Measurements from ENCODE around the gene TRIM17.

The TRIM17 gene

DNA sequence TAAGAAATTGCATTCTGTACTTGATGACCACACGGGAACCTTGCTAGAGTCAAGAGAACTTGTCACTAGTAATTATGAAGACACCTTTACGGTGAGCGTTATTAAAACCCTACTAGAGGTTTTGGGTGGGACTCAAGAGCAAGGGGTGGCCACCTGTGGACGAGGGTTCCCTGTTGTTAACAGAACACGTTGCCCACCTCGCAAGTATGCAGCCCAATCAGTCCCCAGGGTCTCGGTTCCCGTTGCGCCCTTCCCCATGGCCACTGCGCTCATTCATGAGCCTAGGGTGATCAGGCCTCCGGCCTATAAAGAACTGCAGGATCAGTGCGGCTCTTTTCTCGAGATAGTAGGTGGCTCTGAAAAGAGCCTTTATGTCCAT is 40.3 kb upstream of the TRIM17 start:
- no peak for TF ChIP-seq CTCF (IDR thresholded peaks at IDR 0.05; ENCODE audit: low read depth, low read length)

DNA sequence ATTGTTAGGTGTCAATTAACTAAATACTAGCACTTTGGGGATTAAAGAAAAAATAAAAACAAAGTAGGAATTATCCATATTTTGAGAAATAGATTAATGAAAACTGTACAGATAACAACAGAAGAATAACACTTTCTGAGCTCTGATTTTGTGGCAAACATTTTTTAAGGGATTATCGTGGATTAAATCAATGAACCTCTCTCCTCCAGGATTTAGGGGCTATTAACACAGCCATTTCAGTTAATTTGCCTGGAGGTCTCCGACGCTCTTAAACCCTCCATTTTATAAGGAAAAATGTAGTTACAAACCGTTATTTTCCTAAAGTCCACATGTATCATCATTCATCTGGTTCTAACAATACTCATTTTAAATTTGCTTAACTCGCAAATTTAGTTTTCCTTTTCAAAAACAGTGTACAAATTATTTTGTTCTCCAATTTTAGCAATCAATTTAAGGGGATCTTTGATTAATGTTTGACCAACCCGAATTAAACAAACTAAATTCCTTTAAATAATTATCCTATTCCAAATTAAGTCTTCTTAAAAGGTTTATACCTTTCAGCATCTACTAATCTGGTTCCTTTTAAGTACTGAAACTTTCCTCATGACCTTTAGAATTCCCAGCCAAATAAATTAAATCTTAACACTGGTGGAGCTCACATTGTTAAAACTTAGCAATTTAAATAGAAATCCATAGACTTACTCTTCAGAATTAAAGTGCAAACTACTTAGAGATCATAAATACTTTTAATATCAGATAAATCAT is 39.8 kb upstream of the TRIM17 start:
- Histone ChIP-seq H3K4me3 (ENCODE audit: low read depth, low read length) (peak overlapping the region; percentile 78), H3K9me3 (ENCODE audit: severe bottlenecking) (no peaks in the 10 kb centered on the region), H3K27ac (peak overlapping the region; percentile 93), H3K36me3 (no peaks in the 10 kb centered on the region), H3K27me3 (ENCODE audit: insufficient read depth, low read depth, severe bottlenecking) (no peaks in the 10 kb centered on the region)
- no peak for TF ChIP-seq CTCF (IDR thresholded peaks at IDR 0.05; ENCODE audit: low read depth, low read length)
- no peak for DNase-seq

More for the DNA sequence above, 40.3 kb upstream of the TRIM17 start:
- H3K27me3 ChIP-seq (ENCODE audit: insufficient read depth, low read depth, severe bottlenecking), result no peaks in the 10 kb centered on the region
- H3K4me3 ChIP-seq (ENCODE audit: low read depth, low read length), result peak overlapping the region; percentile 78
- H3K27ac ChIP-seq, result peak overlapping the region; percentile 93
- no peaks in the 10 kb centered on the region for H3K9me3 ChIP-seq (ENCODE audit: severe bottlenecking)
- no peak for DNase-seq
- no peaks in the 10 kb centered on the region for H3K36me3 ChIP-seq

GRCh38 chr1:228455715-228456114 is 39.1 kb upstream of the TRIM17 start:
- no peak for DNase-seq
- Histone ChIP-seq H3K9me3 (ENCODE audit: severe bottlenecking) (no peaks in the 10 kb centered on the region), H3K36me3 (no peaks in the 10 kb centered on the region), H3K27me3 (ENCODE audit: insufficient read depth, low read depth, severe bottlenecking) (no peaks in the 10 kb centered on the region), H3K27ac (no peak overlapping the region), H3K4me3 (ENCODE audit: low read depth, low read length) (no peak overlapping the region)
- TF ChIP-seq CTCF (IDR thresholded peaks at IDR 0.05; ENCODE audit: low read depth, low read length), result no peak

DNA sequence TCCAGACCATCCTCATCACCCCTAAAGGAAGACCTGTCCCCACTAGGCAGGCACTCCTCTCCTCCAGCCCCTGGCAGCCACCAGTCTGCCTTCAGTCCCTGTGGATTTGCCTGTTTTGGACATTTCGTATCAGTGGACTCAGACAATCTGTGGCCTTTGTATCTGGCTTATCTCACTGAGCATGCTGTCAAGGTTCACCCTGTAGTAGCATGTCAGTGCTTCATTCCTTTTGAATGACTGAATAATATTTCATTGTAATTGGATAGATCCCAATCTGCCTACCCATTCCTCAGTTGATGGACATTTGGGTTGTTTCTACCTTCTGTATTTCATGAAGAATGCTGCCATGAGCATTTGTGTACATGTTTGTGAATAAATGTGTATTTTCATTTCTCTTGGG is 37.6 kb upstream of the TRIM17 start:
- no peak for TF ChIP-seq CTCF (IDR thresholded peaks at IDR 0.05; ENCODE audit: low read depth, low read length)
- Histone ChIP-seq H3K27ac (no peak overlapping the region), H3K36me3 (no peaks in the 10 kb centered on the region), H3K27me3 (ENCODE audit: insufficient read depth, low read depth, severe bottlenecking) (no peaks in the 10 kb centered on the region), H3K9me3 (ENCODE audit: severe bottlenecking) (no peaks in the 10 kb centered on the region), H3K4me3 (ENCODE audit: low read depth, low read length) (no peak overlapping the region)
- DNase-seq, result no peak

DNA sequence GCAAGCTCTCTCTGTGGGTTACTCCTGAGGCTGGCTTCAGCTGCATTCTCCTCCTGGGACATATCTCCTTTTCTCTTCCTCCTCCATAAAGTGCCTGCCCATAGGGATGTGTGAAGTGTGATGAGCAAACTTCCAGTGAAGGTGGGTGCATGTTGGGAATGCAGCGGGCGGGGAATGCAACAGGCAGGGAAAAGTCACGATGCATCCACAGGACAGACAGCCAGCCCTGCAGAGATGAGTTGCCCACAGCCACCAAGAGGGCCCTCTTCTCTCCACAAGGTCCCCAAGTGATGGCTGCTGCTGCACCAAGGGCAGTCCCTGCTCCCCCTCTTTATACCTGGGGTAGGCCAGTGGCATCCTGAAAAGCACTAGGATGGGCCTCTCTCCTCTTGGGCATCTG is 37.0 kb upstream of the TRIM17 start:
- TF ChIP-seq CTCF (IDR thresholded peaks at IDR 0.05; ENCODE audit: low read depth, low read length), result no peak
- no peaks in the 10 kb centered on the region for H3K9me3 ChIP-seq (ENCODE audit: severe bottlenecking)
- no peaks in the 10 kb centered on the region for H3K27me3 ChIP-seq (ENCODE audit: insufficient read depth, low read depth, severe bottlenecking)
- no peak for DNase-seq
- no peak overlapping the region for H3K27ac ChIP-seq
- no peaks in the 10 kb centered on the region for H3K36me3 ChIP-seq
- H3K4me3 ChIP-seq (ENCODE audit: low read depth, low read length), result no peak overlapping the region
